T-helper 17 cell (primary cell): ENCODE data around the gene CDH5. TPM values are rescaled to one million over a fixed set of nuclear protein-coding genes. Genes with fewer than 3 reads are reported as not detected.
A peak's percentile ranks its signal among the peaks of the same experiment; 100 is the strongest.
"Not testable (repeated sequence)": the region's sequence is repeated elsewhere in the genome, so short reads cannot be mapped to it uniquely, and the experiment has no call there.

Source experiments
- ATAC-seq: fragments of 150-1000 bp; cut with Tn5 transposase; 2 replicates; pipeline ENCODE4 v1.10.0; 2021; ENCODE audit warnings: mild to moderate bottlenecking, moderate library complexity
- DNase-seq, 3 donors: peaks; one replicate each; pipeline versions ENCODE4 v3.0.0 to v3.0.0-alpha.2; 2020 to 2021
- H3K9me3 ChIP-seq: one replicate; pipeline ENCODE4 v1.7.0; 2013; ENCODE audit warnings: low read length, mild to moderate bottlenecking; ENCODE audit not compliant: control insufficient read depth, poor library complexity, severe bottlenecking
- H3K27ac Mint-ChIP-seq: one replicate; pipeline ENCODE4 v1.8.0; 2022; ENCODE audit warnings: mild to moderate bottlenecking, moderate library complexity, mixed read lengths
- H3K27me3 Mint-ChIP-seq: one replicate; pipeline ENCODE4 v1.8.0; 2022; ENCODE audit warnings: mixed read lengths
- H3K36me3 Mint-ChIP-seq: one replicate; pipeline ENCODE4 v1.8.0; 2022; ENCODE audit warnings: low read depth, mixed read lengths
- H3K4me1 Mint-ChIP-seq: one replicate; pipeline ENCODE4 v1.8.0; 2022; ENCODE audit warnings: mild to moderate bottlenecking, mixed read lengths
- H3K4me3 Mint-ChIP-seq: one replicate; pipeline ENCODE4 v1.8.0; 2022; ENCODE audit warnings: mild to moderate bottlenecking, moderate library complexity, mixed read lengths
- total RNA-seq, 4 donors: library from RNA in 2 of 4; stranded (reverse) in 2 of 4; gene quantifications; one replicate each; pipeline ENCODE4 v1.2.3 and lab custom pipeline; 2022 to 2026

CDH5 gene
- total RNA-seq, 2 donors from 2014 or later: not detected

- Mint-ChIP-seq H3K36me3 (no peaks in the 10 kb centered on the region), H3K27me3 (peaks cover 53% of the 10 kb centered on the region), H3K4me1 (no peaks in the 10 kb centered on the region), H3K4me3 (no peak overlapping the region), H3K27ac (peak overlapping the region; percentile 63)
- no peak for DNase-seq
- no peak for ATAC-seq
- H3K9me3 ChIP-seq: no peaks in the 10 kb centered on the region
Observed at GRCh38 chr16:66440970-66441369, 74.5 kb downstream of the CDH5 start.

- no peaks in the 10 kb centered on the region for H3K9me3 ChIP-seq
- ATAC-seq (no peak), DNase-seq (no peak)
- Mint-ChIP-seq H3K4me1 (peaks cover 5% of the 10 kb centered on the region), H3K4me3 (no peak overlapping the region), H3K27me3 (peaks cover 61% of the 10 kb centered on the region), H3K36me3 (peaks cover 5% of the 10 kb centered on the region), H3K27ac (peak overlapping the region; percentile 63)
Observed at GRCh38 chr16:66441586-66442375, 75.3 kb downstream of the CDH5 start.

GRCh38 chr16:66442502-66443268 lies 76.2 kb downstream of the CDH5 start:
- ATAC-seq (no peak), DNase-seq (no peak)
- Mint-ChIP-seq H3K27me3 (peaks cover 59% of the 10 kb centered on the region), H3K4me3 (no peak overlapping the region), H3K27ac (no peak overlapping the region), H3K36me3 (peaks cover 5% of the 10 kb centered on the region), H3K4me1 (peaks cover 5% of the 10 kb centered on the region)
- H3K9me3 ChIP-seq: no peaks in the 10 kb centered on the region

GRCh38 chr16:66443269-66443652 lies 76.8 kb downstream of the CDH5 start:
- H3K36me3 Mint-ChIP-seq: peaks cover 5% of the 10 kb centered on the region
- no peak overlapping the region for H3K27ac Mint-ChIP-seq
- no peak overlapping the region for H3K4me3 Mint-ChIP-seq
- ATAC-seq (no peak), DNase-seq (no peak)
- no peaks in the 10 kb centered on the region for H3K9me3 ChIP-seq
- peaks cover 59% of the 10 kb centered on the region for H3K27me3 Mint-ChIP-seq
- peaks cover 5% of the 10 kb centered on the region for H3K4me1 Mint-ChIP-seq

DNA sequence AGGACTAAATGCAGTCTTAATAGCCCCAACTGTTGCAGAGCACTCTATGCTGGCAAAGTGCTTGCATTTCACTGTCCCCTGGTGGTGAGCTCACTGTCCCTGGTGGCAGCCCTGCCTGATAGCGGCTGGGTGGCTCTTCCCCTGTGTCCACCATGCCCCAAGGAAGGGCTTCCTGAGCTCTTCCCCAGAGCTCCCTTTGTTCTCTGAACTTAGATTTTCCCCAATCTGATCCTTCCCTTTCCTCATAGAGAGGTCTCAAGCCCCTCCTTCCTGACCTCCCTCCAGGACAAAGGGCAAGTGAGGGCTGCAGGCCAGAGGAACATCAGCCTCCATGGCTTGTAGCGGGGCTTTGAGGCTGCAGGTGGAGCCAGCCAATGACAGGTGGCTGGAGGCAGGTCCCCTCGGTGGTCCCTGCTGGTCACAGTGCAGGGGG lies 77.6 kb downstream of the CDH5 start:
- DNase-seq (no peak), ATAC-seq (no peak)
- Mint-ChIP-seq H3K36me3 (peaks cover 5% of the 10 kb centered on the region), H3K4me3 (no peak overlapping the region), H3K4me1 (peaks cover 5% of the 10 kb centered on the region), H3K27me3 (peaks cover 54% of the 10 kb centered on the region), H3K27ac (peak overlapping the region; percentile 39)
- H3K9me3 ChIP-seq: no peaks in the 10 kb centered on the region

- peaks cover 31% of the 10 kb centered on the region for H3K27me3 Mint-ChIP-seq
- no peak overlapping the region for H3K4me3 Mint-ChIP-seq
- ATAC-seq: no peak
- no peak overlapping the region for H3K27ac Mint-ChIP-seq
- DNase-seq: no peak
- peaks cover 5% of the 10 kb centered on the region for H3K36me3 Mint-ChIP-seq
- H3K4me1 Mint-ChIP-seq: peaks cover 7% of the 10 kb centered on the region
- H3K9me3 ChIP-seq: no peaks in the 10 kb centered on the region
Observed at GRCh38 chr16:66446737-66447136, 80.2 kb downstream of the CDH5 start.

DNA sequence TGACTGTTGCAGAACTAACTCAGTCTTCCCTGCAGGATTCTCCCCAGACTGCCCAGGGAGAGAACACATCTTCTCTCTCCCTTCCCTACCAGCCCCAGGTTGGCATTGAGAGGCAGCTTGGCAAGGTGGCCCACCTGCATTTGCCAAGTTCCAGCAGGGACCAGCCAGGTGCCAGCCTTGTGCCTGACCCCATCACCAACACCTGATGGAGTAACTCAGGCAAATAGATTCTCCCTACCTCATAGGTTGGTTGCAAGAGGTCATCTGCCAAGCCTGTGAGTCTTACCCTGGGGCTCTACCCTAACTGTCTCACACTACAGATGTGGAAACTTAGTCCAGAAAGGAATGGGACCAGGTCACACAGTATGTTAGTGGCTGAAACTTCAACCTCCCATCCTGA lies 81.0 kb downstream of the CDH5 start:
- no peak for ATAC-seq
- no peak overlapping the region for H3K27ac Mint-ChIP-seq
- peaks cover 31% of the 10 kb centered on the region for H3K27me3 Mint-ChIP-seq
- H3K9me3 ChIP-seq: no peaks in the 10 kb centered on the region
- no peak overlapping the region for H3K4me3 Mint-ChIP-seq
- H3K36me3 Mint-ChIP-seq: peaks cover 5% of the 10 kb centered on the region
- DNase-seq: no peak
- H3K4me1 Mint-ChIP-seq: peaks cover 7% of the 10 kb centered on the region

DNA sequence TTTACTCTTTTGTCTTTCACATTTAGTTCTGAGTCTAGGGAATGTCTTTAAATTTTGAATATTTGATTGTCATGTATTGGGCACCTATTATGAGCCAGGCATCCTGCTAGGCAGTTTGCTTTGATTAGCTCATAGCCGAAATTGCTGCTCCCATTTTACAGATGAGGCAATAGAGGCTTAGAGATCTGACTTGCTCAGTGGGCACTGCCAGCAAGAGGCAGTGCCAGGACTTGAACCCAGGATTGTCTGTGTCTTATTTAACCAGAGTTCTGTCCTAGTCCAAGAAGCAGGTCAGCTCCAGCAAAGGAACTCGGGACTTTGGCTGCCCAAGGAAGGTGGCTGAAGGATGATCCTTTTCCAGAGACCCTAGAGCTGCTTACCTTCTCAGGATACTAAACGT lies 85.1 kb downstream of the CDH5 start:
- no peaks in the 10 kb centered on the region for H3K36me3 Mint-ChIP-seq
- H3K4me1 Mint-ChIP-seq: peaks cover 4% of the 10 kb centered on the region
- H3K4me3 Mint-ChIP-seq: no peak overlapping the region
- DNase-seq (no peak), ATAC-seq (no peak)
- no peak overlapping the region for H3K27ac Mint-ChIP-seq
- peaks cover 11% of the 10 kb centered on the region for H3K27me3 Mint-ChIP-seq
- no peaks in the 10 kb centered on the region for H3K9me3 ChIP-seq

DNA sequence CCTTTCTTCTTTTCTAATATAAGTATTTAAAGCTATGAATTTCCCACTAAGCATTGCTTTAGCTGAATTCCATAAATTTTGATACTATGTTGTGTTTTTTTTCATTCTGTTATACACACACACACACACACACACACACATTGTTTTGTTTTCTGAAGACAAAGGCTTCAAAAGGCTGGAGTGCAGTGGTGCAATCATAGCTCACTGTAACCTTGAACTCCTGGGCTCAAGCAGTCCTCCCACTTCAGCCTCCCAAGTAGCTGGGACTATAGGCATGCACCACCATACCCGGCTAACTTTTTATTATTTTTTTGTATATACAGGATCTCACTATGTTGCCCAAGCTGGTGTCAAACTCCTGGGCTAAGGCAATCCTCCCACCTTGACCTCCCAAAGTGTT lies 86.7 kb downstream of the CDH5 start:
- DNase-seq, H3K9me3 ChIP-seq, H3K4me3 Mint-ChIP-seq, H3K27ac Mint-ChIP-seq, H3K27me3 Mint-ChIP-seq, H3K4me1 Mint-ChIP-seq, H3K36me3 Mint-ChIP-seq, ATAC-seq: not testable (repeated sequence)

Other genes with a start within 250 kb of the CDH5 start
- not detected for gene BEAN1, start 60.6 kb downstream of the CDH5 start, total RNA-seq
- 1 to 10 TPM; 7.1 to 9.4 TPM for gene TK2, start 183.4 kb downstream of the CDH5 start, total RNA-seq
- gene CKLF, start 185.9 kb downstream of the CDH5 start, total RNA-seq: 10 to 100 TPM; 41.6 to 42.5 TPM
- 1 to 10 TPM; 3.3 to 3.6 TPM for gene CMTM1, start 199.7 kb downstream of the CDH5 start, total RNA-seq
- under 1 TPM in 1 of 2 donors, not detected in 1; 0.70 TPM for gene CMTM2, start 212.8 kb downstream of the CDH5 start, total RNA-seq
- gene CMTM3, start 238.0 kb downstream of the CDH5 start, total RNA-seq: 10 to 100 TPM; 60.5 to 74.6 TPM